Vagina (tissue), 2 donors: ENCODE measurements around the gene UTS2B. TPM values are rescaled to one million over a fixed set of nuclear protein-coding genes. Genes with fewer than 3 reads are reported as not detected.

Experiments used
- DNase-seq, 2 donors: peaks; one replicate each; pipeline ENCODE4 v3.0.0-alpha.2; 2017; ENCODE audit errors: extremely low spot score in 2 of 2
- H3K27ac ChIP-seq: fragments of 200-600 bp; sonication (generic); one replicate; pipeline ENCODE4 v1.5.1; 2019
- H3K27me3 ChIP-seq: fragments of 200-600 bp; sonication (generic); one replicate; pipeline ENCODE4 v1.5.1; 2019
- H3K36me3 ChIP-seq, 2 donors: fragments of 200-600 bp; sonication (generic); one replicate each; pipeline ENCODE4 v1.5.1; 2017 to 2019
- H3K4me1 ChIP-seq: fragments of 200-600 bp; sonication (generic); one replicate; pipeline ENCODE4 v1.5.1; 2019
- H3K4me3 ChIP-seq, 2 donors: fragments of 200-600 bp; sonication (generic); 1 replicate in 1 of 2; 2 replicates in 1 of 2; pipeline ENCODE4 v1.5.1; 2016 to 2019
- H3K9me3 ChIP-seq: fragments of 200-600 bp; sonication (generic); one replicate; pipeline ENCODE4 v1.5.1; 2019
- CTCF ChIP-seq, 3 experiments: fragments of 450-650 bp in 2 of 3; fragments of 200-600 bp in 1 of 3; sonication (generic) in 1 of 3; IDR thresholded peaks; one replicate each; pipeline ENCODE4 v1.5.1; 2017 to 2019; ENCODE audit warnings: antibody characterized with exemption in 3 of 3, mild to moderate bottlenecking in 2 of 3, moderate library complexity in 2 of 3
- POLR2A ChIP-seq, 2 donors: fragments of 450-650 bp; IDR thresholded peaks; one replicate each; pipeline ENCODE4 v1.6.1; 2017; ENCODE audit warnings: antibody characterized with exemption in 2 of 2, mild to moderate bottlenecking in 2 of 2, moderate library complexity in 2 of 2
- POLR2AphosphoS5 ChIP-seq, 2 donors: sonication (generic); formaldehyde crosslinking; IDR thresholded peaks; one replicate each; pipeline ENCODE4 v1.9.0; 2017; ENCODE audit warnings: antibody characterized with exemption in 2 of 2, mild to moderate bottlenecking in 2 of 2, low read depth in 1 of 2; ENCODE audit not compliant: insufficient read depth in 1 of 2
- intact Hi-C: fragments of 100-400 bp; cut with DNase I; formaldehyde crosslinking; loops from one replicate; pipeline ENCODE4 v1.15.1; 2023
- total RNA-seq: library from RNA; depleted of rRNA; stranded (reverse); fragments of >200 nt; gene quantifications from one replicate; pipeline ENCODE4 v1.2.3, GENCODE V29; 2016

UTS2B gene
- total RNA-seq, 1 donor from 2014 or later, result 1.7 TPM

- no peak overlapping the region for H3K27ac ChIP-seq
- H3K4me3 ChIP-seq, result no peak overlapping the region
- no peaks in the 10 kb centered on the region for H3K4me1 ChIP-seq
- DNase-seq, result no peak
- H3K27me3 ChIP-seq, result no peaks in the 10 kb centered on the region
- intact Hi-C loops, result no loop called here
- no peaks in the 10 kb centered on the region for H3K36me3 ChIP-seq
- H3K9me3 ChIP-seq, result no peaks in the 10 kb centered on the region
- TF ChIP-seq CTCF (IDR thresholded peaks at IDR 0.05) (no peak), POLR2AphosphoS5 (IDR thresholded peaks at IDR 0.05; ENCODE audit: insufficient read depth in 1 of 2, low read depth in 1 of 2) (no peak), POLR2A (IDR thresholded peaks at IDR 0.05) (no peak)
These were observed 113.0 kb downstream of the UTS2B start for GRCh38 chr3:191217301-191217700.

Other genes with a start within 250 kb of the UTS2B start
- gene OSTN, start 131.3 kb downstream of the UTS2B start, total RNA-seq, result not detected
- 58.7 TPM for gene CCDC50, start 1.1 kb downstream of the UTS2B start, total RNA-seq
- gene PYDC2, start 130.6 kb upstream of the UTS2B start, total RNA-seq, result not detected